Tibial nerve (tissue), 3 donors: ENCODE data around the gene TEKT1.

Experiments
- POLR2A ChIP-seq, 2 donors: fragments of 450-650 bp; IDR thresholded peaks; one replicate each; pipeline ENCODE4 v1.6.1; 2017; ENCODE audit warnings: antibody characterized with exemption in 2 of 2, mild to moderate bottlenecking in 2 of 2, moderate library complexity in 2 of 2
- TF ChIP-seq, protein P1 (sequence below), 5 experiments: fragments of 200-600 bp in 3 of 5; fragments of 450-650 bp in 2 of 5; sonication (generic) in 3 of 5; IDR thresholded peaks; one replicate each; pipeline ENCODE4 v1.5.1; 2016 to 2019; ENCODE audit warnings: antibody characterized with exemption in 5 of 5, mild to moderate bottlenecking in 3 of 5, moderate library complexity in 2 of 5

DNA sequence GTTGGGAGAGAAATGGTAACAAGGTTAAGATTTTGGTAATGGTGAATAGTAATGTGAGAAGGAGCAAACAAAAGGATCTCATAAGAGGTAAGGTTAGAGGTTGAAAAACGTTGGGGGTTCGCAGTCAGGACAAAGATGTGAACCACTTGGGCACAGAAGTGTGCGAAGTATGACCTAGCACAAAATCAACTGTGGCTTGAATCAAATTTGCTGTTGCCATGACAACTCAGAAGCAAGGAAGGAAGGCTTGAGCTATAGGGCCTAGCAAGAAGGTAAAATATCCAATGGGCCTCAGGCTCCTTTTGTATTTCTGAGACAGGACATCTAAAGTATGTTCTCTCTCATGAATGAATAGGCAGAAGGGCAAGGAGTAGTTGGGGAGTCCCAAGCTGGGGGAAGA, 24.5 kb upstream of the TEKT1 start:
- no peak for TF ChIP-seq POLR2A (IDR thresholded peaks at IDR 0.05)
- TF ChIP-seq, protein P1, sequence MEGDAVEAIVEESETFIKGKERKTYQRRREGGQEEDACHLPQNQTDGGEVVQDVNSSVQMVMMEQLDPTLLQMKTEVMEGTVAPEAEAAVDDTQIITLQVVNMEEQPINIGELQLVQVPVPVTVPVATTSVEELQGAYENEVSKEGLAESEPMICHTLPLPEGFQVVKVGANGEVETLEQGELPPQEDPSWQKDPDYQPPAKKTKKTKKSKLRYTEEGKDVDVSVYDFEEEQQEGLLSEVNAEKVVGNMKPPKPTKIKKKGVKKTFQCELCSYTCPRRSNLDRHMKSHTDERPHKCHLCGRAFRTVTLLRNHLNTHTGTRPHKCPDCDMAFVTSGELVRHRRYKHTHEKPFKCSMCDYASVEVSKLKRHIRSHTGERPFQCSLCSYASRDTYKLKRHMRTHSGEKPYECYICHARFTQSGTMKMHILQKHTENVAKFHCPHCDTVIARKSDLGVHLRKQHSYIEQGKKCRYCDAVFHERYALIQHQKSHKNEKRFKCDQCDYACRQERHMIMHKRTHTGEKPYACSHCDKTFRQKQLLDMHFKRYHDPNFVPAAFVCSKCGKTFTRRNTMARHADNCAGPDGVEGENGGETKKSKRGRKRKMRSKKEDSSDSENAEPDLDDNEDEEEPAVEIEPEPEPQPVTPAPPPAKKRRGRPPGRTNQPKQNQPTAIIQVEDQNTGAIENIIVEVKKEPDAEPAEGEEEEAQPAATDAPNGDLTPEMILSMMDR (IDR thresholded peaks at IDR 0.05) = no peak
